AG08396 (cell line): Measurements from ENCODE around the gene CAMSAP1.

Experiments
- DNase-seq: peaks from one replicate; pipeline ENCODE4 v3.0.0; 2012; ENCODE audit warnings: low spot score, mixed read lengths

The CAMSAP1 gene

DNA sequence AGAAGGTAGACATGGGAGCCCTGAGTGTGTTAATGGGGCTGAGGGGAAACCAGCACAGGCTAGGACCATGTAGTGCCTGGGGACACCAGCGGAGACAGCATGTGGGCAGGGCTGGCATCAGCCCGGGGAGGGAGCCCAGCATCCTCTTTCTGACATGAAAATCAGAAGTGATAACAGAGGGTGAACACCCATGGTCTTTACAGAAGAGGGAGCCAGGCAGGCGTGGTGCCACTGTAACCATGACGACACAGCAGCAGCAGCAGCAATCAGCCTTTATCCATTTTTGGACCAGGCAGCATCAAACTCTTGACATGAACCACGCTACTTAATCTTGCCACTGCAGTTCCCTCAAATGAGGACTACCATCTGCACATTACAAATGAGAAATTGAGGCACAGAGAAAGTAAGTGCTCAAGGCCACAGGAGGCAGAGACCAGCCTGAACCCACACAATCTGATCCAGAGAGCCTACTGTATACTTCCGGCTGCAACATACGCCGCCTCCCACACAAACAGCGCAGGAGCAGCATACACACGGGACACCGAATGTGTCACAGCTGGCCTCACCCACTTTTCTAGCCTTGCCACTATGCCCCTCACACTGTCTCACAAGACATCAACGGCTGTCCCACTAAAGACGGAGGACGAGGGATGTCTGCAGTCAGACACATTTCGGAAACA, 23.8 kb downstream of the CAMSAP1 start:
- no peak for DNase-seq

DNA sequence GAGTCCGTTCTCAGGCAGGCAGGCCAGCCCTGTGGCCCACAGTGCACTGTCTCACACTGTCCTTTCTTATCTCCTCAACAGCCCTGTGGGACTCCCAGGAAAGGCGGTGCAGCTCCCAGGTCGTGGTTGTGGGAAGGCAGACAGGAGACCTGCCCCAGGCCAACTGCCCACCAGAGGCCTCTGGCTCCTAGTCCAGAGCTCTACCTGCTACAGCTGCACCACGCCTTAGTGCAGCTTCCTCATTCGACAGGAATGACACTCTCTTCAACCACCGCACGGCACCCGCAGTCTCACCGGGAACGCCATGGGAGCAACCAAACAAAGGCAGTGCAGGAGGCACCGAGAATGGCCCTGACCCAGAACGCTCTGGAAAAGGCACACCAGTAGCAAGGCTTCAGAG, 25.3 kb downstream of the CAMSAP1 start:
- no peak for DNase-seq

DNA sequence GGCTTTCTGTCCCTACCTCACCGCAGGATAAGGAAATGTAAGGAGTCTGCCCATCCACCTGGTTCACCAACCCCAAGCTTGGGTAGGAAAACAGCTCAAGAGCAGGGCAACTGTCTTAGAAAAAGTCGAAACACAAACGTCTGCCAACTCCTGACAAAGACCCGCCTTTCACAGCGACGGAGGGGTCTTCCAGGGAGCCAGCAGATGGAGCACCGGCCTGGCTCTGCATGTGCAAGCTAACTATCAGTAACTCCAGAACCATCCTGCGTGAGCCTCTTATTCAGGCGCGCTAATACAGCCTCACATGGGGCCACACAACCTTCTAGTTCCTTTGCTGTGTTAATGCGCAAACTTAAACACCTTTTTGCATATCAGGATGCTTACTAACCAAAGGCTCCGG, 26.9 kb downstream of the CAMSAP1 start:
- DNase-seq, result no peak

DNA sequence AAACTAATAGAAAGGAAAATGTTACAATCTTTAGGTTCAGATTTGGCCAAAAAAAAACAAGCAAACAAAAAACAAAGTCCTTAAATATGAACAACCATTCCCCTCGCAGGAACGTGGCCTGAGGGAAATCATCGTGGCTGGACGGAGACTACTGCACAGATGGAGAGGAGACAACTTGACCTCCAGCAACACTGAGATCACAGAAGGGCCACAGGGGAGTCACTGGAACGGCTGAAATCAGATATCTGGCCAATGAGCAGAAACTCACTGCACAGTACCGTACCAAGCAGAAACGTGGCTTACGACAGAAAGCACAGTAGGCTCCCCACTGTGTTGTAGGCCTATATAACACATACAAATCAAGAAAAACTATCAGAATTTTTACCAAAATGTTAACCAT, 27.7 kb downstream of the CAMSAP1 start:
- DNase-seq, result no peak

DNA sequence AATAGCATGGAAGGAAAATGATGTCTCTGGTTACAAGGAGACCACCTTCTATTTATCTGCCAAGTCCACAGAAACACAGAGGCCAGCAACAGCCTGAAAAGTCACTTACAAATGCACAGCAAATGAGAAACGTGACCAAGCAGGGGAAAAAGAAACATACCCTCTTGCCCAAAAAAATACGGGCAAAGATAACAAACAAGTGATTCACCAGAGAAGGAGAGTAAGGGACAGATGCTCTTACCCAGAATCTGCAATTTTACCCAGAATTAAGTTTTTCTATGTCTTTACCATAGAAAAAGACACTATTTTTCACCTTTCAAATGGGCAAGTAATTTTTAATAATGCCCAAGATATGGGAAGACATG, 28.1 kb downstream of the CAMSAP1 start:
- DNase-seq, result no peak

DNA sequence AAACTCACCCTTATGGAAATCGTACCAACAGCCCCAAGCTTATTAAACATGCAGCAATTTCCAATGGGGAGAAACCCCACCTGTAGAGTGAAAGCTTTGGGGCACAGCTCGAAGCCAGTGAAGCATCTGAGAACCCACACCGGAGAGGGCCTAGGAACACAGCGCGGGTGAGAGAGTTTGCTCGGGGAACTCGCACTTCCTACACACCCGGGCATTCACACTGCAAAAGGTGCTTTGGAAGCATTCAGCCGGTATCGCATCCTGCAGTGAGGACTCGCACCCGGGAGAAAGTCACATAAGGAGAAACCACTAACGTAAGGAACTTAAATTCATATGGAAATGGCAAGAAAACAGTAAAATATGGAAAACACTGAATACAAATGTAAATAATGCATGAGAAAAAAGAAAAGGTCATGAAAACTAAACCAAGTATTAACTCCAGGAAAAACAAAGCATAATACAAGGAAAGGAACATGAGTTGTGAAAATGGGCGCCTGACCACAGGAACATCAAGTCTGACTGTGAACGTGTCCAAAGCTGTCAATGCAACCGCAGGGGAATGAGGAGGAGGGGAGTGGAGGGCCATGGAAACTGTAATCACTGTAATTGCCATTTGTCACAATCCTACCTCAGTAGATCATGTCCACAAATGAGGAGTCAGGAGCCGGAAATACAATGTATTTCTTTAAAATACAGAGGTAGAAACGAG, 28.7 kb downstream of the CAMSAP1 start:
- no peak for DNase-seq

DNA sequence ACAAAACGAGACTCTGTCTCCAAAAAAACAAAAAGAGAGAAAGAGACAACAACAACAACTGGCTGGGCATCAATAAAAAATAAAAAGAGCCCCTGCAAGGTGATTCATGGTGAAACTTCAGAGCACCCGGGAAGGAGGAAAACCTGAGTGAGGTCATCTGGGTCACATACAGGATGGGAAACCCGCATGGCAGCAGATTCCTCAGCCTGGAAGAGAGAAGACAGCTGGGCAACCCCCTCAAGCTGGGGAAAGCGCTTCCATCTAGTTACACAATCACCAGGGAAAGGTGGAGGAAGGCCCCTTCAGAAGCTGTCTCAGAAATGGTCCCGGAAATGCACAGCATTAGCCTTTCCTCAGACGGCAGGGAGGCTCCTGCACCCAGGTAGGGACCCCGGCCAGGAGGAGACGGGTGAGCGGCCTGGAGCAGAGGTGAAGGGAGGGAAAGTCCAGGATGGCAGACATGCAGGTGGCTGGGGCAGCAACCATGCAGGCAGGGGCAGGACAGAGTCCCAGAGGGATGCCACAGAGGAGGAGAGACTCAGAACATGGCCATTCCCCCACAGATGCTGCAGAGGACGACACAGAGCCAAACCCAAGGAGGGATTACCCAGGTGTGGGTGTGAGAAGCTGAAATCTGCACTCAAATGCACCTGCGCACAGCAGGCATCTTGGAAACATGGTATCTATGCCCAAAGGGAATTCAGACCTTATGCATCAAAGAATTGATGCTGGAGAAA, 29.4 kb downstream of the CAMSAP1 start:
- no peak for DNase-seq

DNA sequence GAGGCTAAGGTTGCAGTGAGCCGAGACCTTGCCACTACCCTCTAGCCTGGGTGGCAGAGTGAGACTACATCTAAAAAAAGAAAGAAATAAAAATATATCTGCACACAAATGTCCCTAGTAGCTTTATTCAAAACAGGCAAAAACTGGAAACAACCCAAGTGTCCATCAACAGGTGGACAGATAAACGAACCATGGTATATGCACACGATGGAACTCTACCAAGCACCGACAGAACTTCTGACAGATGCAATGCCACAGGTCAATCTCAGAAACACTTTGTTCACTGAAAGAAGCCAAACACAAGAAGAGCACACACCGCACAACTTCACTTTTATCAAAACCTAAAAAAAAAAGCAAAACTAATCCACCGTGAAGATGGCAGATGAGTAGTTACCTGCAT, 30.4 kb downstream of the CAMSAP1 start:
- no peak for DNase-seq

DNA sequence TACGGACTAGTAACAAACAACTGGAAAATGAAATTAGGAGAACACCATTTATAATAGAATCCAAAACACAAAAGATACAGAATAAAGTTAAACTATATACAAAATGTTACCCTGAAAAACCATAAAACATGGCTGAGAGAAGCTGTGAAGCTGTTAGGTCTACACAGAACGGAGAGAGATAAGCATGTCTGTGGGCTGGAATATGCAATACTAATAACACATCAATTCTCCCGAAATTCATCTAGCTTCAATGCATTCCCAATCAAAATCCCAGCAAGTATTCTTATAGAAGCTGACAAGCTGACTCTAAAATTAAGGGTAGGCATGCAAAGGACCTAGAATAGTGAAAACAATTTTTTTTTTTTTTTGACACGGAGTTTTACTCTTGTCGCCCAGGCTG, 32.5 kb downstream of the CAMSAP1 start:
- no peak for DNase-seq

DNA sequence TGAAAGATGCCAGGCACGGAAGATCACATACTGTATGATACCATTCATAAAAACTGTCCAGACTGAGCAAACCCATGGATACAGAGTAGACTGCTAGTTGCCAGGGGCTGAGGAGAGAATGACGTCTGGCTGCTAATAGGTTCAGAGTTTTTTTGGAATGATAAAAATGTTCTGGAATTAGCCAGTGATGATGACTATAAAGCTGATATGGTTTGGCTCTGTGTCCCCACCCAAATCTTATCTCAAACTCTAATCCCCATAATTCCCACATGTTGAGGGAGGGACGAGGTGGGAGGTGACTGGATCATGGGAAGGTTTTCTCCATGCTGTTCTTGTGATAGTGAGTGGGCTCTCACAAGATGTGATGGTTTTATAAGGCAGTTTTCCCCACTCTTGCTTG, 37.4 kb downstream of the CAMSAP1 start:
- DNase-seq, result no peak

DNA sequence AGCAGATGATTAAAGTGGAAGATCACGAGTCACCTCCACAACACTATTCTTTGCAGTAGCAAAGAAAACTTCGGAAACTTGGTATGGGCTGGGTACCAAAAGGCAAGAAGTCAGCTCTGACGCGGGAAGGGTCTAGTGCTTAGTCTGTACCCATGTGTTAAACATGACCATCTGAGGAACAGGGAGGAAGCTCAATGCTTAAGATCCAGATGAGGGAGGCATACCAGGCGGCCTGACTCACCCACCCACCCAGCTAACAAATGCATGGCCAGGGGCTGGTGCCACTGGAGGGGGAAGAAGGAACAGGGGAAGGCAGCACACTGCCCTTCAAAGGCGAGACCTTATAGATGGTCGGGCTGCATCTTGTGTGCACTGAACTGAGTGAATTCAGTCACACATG, 41.8 kb downstream of the CAMSAP1 start:
- DNase-seq, result no peak

DNA sequence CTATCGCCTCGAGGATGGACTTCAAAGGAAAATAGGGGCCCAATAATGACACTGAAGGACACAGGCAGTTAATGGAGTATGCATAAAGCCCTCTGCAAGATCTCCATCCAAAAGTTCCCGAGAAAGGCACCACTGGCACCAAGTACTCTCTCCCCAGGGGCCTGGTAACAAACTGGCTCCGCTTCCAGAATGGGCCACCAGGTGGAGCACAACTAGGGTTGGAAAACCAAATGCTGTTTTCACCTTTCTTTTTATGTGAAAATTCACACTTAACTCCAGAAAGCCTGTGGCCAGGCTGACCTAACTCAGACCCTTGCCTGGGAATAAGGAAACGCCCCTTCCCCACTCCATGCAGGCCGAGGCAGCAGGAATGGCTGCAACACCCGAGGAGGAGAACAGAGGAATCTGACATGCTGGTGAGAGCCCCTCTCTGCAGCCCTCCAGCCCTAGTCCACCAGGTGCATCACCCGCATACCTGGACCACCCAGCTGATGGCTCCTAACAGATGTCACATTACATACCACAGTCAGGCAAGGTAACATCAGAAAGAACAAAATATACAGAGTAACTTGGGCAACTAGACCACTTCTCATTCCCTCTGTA, 42.8 kb downstream of the CAMSAP1 start:
- peak; percentile 72 for DNase-seq

DNA sequence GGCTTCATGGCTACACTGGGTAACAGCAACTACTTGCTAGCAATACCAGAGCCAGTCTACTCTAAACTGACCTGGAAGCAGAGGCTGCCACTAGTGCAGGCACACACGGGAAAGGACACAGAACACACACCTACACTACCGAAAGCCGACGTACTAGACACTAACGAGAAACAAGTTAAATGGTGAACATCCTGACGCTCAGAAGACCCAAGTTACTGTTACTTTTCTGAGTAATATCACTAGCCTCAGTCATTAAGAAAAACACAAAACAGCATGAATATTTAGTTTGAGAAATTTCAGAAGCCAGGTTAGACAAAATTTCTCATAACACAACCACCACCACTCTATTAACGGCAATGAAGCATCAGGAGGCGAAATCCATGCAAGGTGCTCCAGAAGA, 44.5 kb downstream of the CAMSAP1 start:
- no peak for DNase-seq

DNA sequence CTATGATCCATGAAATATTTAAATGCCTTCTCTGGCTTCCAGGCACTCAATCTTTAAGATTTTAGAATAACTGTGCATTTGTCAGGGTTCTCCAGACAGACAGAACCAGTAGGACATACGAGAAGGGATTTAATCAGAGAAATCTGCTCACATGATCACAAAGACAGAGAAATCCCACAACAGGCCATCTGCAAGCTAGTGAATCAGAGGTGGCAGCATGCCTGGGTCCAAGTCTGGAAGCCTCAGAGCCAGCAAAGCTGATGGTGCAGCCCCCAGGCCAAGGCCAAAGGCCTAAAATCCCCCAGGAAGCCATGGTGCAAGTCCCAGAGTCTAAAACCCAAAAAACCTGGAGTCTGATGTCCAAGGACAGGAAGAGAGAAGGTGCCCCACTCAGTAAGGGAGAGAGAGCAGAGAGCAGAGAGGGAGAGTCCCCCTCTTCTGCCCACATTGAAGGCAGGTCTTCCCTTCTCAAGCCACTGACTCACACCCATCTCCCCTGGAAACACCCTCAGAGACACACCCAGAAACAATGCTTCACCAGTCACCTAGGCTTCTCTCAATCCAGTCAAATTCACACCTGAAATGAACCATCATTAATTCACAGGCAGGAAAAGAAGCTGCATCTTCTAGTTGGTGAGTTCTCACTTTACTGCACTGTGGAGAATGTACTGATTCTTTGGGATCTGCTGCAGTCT, 48.7 kb downstream of the CAMSAP1 start:
- DNase-seq, result no peak

DNA sequence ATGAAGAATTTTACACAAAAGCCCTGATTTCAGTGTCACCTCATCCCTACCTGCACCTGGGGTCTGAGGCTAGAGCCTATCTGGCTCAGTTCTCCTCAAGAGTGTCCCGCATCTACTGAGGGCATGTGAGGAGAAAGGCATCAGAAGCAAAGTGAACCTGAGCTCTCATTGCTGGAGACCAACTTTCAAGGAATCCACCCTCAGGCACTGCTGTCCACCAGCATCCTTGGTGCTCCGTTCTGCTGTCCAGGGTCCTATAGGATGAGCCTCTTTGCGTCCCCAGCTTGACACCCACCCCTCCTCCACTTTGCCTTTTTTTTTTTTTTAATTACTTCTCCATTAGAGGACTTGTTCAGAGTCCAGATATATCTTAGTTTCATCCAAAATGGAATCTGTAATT, 49.5 kb downstream of the CAMSAP1 start:
- no peak for DNase-seq

DNA sequence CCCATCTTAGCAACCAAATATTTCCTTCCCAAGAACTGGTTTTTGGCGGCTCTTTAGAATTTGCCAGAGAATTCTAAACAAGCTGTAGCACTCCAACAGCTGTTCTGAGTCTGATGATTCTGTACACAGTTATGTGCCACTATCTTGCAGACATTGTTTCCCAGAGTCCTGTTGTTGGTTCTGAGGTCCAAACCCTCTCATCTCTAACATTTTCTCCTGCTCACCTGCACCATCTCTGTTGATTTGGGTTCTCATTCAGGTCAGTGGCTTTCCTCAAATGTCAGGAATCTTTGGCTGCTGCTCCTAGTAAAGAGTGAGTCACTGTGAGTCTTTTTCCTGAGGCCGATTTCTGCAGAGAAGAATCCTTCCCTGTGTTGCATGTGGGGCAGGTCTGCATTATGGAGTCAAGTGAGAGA, 50.0 kb downstream of the CAMSAP1 start:
- peak; percentile 45 for DNase-seq

DNA sequence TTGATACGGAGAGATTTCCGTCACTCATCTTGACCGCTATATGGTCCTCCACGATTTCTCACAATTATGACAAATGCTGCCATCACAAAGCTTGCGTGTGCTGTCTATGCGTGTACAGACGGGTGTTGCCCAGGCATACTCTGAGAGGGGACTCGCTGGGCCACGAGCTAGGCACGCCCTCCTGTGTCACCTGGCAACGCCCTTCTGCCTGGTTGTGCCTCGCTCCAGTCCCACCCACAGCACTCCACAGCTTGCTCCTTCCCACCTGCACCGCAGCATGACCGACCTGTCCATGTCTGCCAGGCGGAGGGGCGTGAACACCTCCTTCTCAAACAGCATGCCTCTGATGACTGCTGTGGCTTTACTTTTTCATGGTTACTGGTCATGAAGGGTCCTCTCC, 55.6 kb downstream of the CAMSAP1 start:
- DNase-seq, result no peak

DNA sequence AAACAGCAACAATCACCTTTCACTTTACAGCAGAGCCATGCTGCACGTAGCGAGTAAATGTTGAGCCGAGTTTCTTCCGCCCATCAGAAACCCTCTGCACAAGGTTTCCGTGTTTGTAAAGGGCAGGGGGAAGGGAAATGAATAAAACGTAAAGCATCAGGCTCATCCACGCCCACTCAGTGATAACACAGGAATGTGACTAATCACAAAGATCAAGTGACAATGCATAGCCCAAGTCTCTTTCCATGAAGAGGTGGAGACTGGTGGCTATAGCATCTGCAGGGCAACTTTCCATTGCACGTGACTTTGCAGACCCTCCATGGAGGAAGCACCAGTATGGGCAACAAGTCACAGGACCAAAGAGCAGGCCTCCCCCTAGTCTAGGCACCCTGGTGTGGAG, 56.6 kb downstream of the CAMSAP1 start:
- no peak for DNase-seq

DNA sequence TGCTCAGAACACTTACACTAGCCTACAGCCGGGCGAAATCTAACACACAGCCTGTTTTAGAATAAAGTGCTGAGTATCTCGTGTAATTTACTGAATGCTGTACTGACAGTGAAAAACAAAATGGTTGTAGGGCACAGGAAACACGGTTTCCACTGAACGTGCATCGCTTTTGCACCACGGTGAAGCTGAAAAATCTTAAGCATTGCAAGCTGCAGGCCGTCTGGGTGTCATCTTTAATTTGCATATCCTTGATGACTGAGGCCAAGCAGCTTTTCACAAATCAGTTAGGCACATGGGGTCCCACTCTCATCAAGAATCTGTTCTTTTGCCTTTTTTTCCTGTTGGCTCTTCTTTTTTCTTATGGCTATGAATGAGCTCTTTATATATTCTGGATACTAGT, 58.2 kb downstream of the CAMSAP1 start:
- no peak for DNase-seq

DNA sequence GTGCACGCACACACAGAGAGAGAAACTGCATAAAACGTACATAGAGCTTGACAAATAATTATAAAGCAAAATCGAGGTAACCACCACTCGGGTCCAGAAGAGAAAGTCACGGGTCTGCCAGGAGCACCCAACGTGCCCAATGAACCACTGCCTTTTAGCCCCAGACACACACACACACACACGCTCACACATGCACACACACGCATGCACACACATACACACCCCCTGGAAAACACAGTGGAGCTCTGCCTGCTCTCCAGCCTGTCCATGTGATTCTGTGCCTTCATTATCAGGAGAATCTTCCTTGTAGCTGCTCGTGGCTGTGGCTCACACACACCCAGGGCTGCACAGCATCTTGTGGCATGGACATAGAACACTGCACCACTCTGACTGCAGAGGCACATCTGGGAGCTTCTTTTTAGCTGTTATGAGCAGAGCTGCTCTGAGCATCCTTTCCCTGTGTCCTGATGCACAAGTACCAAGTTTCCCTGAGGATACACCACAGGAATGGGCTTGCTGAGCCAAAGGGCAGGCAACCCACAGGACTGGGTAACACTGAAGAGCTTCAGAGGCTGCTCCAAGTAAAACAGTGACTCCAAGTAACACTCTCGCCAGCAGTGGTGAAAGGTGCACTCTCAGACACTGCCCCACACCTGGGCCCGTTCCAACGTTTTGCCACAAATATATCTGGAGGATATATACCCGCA, 58.9 kb downstream of the CAMSAP1 start:
- DNase-seq, result no peak

DNA sequence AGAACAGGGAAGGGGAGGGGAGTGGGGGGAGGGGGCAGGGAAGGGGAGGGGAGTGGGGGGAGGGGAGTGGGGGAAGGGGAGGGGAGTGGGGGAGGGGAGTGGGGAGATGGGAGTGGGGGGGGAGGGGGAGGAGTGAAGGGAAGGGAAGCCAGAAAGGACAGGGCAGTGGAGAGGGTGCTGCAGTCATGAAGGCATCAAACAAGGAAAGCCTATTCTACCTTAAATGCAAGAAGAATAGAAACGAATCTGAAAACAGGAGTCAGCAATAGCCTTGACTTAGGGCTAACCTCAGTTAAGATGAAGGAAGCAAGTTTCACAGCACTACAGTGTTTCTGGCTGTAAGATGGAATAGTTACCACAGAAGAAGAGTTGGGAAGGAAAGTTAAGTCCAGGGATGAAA, 59.5 kb downstream of the CAMSAP1 start:
- no peak for DNase-seq

DNA sequence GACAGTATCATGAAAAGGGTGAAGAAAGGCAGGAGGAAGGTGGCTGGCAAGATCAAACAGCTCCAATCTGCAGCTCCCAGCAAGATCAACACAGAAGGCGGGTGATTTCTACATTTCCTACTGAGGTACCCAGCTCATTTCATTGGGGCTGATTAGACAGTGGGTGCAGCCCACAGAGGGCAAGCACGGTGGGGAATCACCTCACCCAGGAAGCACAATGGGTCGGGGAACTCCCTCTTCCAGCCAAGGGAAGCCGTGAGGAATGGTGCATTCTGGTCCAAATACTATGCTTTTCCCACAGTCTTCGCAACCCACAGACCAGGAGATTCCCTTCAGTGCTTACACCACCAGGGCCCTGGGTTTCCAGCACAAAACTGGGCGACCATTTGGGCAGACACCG, 66.8 kb downstream of the CAMSAP1 start:
- no peak for DNase-seq
